Progenitor cell of endocrine pancreas (in vitro differentiated cells): Measurements from ENCODE around the gene SPEF2. TPM values are rescaled to one million over a fixed set of nuclear protein-coding genes. Genes with fewer than 3 reads are reported as not detected.

Source experiments
- DNase-seq: peaks from one replicate; pipeline ENCODE4 v3.0.0; 2021; ENCODE audit warnings: low spot score; ENCODE audit not compliant: unreplicated experiment
- H3K27ac Mint-ChIP-seq: 2 replicates; pipeline ENCODE4 v1.8.0; 2021; ENCODE audit warnings: mild to moderate bottlenecking, moderate library complexity, mixed read lengths
- H3K27me3 Mint-ChIP-seq: 2 replicates; pipeline ENCODE4 v1.8.0; 2021; ENCODE audit warnings: mixed read lengths
- H3K36me3 Mint-ChIP-seq: 2 replicates; pipeline ENCODE4 v1.8.0; 2022; ENCODE audit warnings: mixed read lengths; ENCODE audit not compliant: insufficient read depth
- H3K4me1 Mint-ChIP-seq: 2 replicates; pipeline ENCODE4 v1.8.0; 2021; ENCODE audit warnings: low read depth, mixed read lengths
- H3K4me3 Mint-ChIP-seq: 2 replicates; pipeline ENCODE4 v1.8.0; 2021; ENCODE audit warnings: low read depth, mild to moderate bottlenecking, moderate library complexity, mixed read lengths
- H3K9me3 Mint-ChIP-seq: 2 replicates; pipeline ENCODE4 v1.8.0; 2021; ENCODE audit warnings: low read depth, mixed read lengths
- long read RNA-seq: library from polyadenylated mRNA; unstranded; transcript quantifications from one replicate; pipeline ENCODE4 v2.0.0, GENCODE V29; 2020
- total RNA-seq: library from RNA; stranded (reverse); gene quantifications from 2 replicates; pipeline ENCODE4 v1.2.1, GENCODE V29; 2021
- TF ChIP-seq, protein P1 (sequence below): fragments of 200-600 bp; sonication (generic); IDR thresholded peaks from one replicate; pipeline ENCODE4 v1.5.0; 2021; ENCODE audit warnings: antibody characterized with exemption, mild to moderate bottlenecking; ENCODE audit not compliant: unreplicated experiment

The SPEF2 gene, protein sequence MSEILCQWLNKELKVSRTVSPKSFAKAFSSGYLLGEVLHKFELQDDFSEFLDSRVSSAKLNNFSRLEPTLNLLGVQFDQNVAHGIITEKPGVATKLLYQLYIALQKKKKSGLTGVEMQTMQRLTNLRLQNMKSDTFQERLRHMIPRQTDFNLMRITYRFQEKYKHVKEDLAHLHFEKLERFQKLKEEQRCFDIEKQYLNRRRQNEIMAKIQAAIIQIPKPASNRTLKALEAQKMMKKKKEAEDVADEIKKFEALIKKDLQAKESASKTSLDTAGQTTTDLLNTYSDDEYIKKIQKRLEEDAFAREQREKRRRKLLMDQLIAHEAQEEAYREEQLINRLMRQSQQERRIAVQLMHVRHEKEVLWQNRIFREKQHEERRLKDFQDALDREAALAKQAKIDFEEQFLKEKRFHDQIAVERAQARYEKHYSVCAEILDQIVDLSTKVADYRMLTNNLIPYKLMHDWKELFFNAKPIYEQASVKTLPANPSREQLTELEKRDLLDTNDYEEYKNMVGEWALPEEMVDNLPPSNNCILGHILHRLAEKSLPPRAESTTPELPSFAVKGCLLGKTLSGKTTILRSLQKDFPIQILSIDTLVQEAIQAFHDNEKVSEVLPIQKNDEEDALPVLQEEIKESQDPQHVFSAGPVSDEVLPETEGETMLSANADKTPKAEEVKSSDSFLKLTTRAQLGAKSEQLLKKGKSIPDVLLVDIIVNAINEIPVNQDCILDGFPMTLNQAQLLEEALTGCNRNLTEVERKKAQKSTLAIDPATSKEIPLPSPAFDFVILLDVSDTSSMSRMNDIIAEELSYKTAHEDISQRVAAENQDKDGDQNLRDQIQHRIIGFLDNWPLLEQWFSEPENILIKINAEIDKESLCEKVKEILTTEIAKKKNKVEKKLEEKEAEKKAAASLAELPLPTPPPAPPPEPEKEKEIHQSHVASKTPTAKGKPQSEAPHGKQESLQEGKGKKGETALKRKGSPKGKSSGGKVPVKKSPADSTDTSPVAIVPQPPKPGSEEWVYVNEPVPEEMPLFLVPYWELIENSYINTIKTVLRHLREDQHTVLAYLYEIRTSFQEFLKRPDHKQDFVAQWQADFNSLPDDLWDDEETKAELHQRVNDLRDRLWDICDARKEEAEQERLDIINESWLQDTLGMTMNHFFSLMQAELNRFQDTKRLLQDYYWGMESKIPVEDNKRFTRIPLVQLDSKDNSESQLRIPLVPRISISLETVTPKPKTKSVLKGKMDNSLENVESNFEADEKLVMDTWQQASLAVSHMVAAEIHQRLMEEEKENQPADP (N-terminal part only)
- 15.6 and 16.0 TPM in 2 replicates for total RNA-seq
- long read RNA-seq, partial matches to known transcripts: 18 of 31 reads
- long read RNA-seq, other reads (novel, unspliced or antisense): 7 of 31 reads

DNA sequence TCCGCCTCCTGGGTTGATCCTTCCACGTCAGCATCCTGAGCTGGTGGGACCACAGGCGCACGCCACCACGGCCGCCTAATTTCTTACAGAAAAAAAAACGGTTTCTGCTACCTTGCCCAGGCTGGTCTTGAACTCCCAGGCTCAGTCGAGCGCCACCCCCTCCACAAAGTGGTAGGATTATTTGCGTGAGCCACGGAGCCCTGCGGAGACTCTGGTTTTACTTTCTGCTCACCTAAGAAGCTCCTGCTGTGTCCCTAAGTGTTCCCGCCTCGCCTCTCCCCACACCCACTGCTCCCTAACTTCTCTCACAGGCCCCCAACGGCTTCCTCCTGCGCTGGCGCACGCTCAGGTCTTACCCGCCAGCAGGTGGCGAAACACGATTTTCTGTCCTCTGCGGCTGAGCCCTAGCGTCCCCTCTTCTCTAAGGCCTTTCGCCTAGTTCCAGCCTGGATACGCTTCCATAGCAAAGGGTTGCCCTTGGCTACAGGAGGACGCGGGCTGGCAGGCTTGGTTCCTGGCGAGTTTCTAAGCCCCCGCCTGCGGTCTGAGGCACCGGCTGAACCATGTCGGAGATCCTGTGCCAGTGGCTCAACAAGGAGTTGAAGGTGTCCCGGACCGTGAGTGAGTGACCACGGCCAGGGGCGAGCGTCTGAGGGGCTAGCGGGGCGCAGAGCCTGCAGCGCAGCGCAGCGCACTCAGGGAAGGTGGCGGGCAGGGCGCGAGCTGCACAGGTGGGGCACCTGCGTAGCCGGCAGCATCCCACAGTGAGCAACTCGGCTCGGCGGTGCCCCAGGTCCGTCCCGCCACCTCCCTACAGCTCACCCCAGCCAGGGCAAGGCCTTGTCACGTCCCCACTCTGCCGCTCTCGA lies at the start of gene SPEF2:
TSS of gene SPEF2 (plus strand) at position 429 of the 869 bp plus-strand sequence. CDS start at position 564, 135 bp downstream.
- Mint-ChIP-seq H3K27me3 (peaks cover 13% of the 10 kb centered on the region), H3K27ac (peak within 1 kb of the TSS; percentile 96), H3K4me1 (peaks cover 5% of the 10 kb centered on the region), H3K36me3 (no peaks in the 10 kb centered on the region), H3K9me3 (peaks cover 4% of the 10 kb centered on the region), H3K4me3 (peak within 1 kb of the TSS; percentile 97)
- TF ChIP-seq, protein P1, sequence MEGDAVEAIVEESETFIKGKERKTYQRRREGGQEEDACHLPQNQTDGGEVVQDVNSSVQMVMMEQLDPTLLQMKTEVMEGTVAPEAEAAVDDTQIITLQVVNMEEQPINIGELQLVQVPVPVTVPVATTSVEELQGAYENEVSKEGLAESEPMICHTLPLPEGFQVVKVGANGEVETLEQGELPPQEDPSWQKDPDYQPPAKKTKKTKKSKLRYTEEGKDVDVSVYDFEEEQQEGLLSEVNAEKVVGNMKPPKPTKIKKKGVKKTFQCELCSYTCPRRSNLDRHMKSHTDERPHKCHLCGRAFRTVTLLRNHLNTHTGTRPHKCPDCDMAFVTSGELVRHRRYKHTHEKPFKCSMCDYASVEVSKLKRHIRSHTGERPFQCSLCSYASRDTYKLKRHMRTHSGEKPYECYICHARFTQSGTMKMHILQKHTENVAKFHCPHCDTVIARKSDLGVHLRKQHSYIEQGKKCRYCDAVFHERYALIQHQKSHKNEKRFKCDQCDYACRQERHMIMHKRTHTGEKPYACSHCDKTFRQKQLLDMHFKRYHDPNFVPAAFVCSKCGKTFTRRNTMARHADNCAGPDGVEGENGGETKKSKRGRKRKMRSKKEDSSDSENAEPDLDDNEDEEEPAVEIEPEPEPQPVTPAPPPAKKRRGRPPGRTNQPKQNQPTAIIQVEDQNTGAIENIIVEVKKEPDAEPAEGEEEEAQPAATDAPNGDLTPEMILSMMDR: peak; percentile 84
- peak; percentile 72 for DNase-seq

DNA sequence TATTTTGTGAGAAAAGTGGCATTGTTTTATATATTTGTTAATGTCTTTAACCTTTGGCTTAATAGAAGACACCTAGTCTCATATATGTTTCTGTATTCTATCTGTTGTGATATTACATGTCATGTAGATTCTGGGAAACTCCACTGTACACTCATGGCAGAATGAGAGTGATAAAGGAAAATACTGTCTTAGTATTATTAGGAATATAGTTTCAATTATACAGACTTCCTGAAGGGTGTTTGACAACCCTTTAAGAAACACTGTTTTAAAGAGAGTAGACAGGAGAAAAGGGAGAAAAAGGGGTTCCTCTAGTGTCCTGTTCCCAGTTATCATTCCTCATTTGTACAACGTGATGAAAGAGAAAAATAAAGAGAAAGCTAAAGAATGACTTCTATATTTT lies 42.1 kb upstream of the SPEF2 start:
- Mint-ChIP-seq H3K36me3 (no peaks in the 10 kb centered on the region), H3K27me3 (no peaks in the 10 kb centered on the region), H3K27ac (no peak overlapping the region), H3K9me3 (no peaks in the 10 kb centered on the region), H3K4me1 (no peaks in the 10 kb centered on the region), H3K4me3 (no peak overlapping the region)
- TF ChIP-seq, protein P1: no peak
- no peak for DNase-seq

DNA sequence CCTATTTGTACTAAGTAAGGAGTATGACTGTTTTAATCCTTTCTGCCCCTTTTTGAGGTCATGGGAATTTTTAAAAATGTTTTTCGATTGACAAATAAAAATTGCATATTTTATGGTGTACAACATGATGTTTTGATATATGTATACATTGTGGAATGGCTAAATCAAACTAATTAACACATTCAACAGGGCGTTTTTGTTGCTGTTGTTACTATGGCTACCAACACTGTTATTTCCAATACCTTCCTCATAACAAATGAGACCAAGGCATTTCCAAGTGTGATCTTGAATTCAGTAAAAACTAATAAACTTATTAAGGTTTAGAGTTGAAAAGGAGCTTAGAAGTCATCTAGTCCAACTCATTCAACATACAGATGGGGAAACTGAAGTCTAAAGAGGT lies 30.2 kb upstream of the SPEF2 start:
- DNase-seq: no peak
- Mint-ChIP-seq H3K36me3 (no peaks in the 10 kb centered on the region), H3K4me1 (no peaks in the 10 kb centered on the region), H3K27ac (no peak overlapping the region), H3K4me3 (no peak overlapping the region), H3K27me3 (peaks cover 13% of the 10 kb centered on the region), H3K9me3 (no peaks in the 10 kb centered on the region)
- TF ChIP-seq, protein P1: no peak

DNA sequence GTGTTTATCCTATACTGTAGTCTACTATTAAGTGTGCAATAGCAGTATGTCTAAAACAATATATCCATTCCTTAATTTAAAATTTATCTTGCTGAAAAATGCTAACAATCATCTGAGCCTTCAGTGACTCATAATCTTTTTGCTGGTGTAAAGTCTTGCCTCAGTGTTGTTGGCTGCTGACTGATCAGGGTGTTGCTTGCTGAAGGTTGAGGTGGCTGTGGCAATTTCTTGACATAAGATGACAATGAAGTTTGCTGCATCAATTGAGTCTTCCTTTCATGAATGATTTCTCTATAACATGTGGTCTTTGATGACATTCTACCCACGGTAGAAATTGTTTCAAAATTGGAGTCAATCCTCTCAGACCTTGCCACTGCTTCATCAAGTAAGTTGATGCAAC lies 24.3 kb upstream of the SPEF2 start:
- Mint-ChIP-seq H3K9me3 (no peaks in the 10 kb centered on the region), H3K4me1 (no peaks in the 10 kb centered on the region), H3K4me3 (no peak overlapping the region), H3K27ac (no peak overlapping the region), H3K27me3 (no peaks in the 10 kb centered on the region), H3K36me3 (no peaks in the 10 kb centered on the region)
- no peak for DNase-seq
- TF ChIP-seq, protein P1: no peak
